Ishikawa (cell line): ENCODE data around the gene TBC1D2B.

ENCODE experiments used
- CEBPB ChIP-seq: IDR thresholded peaks from 2 replicates; pipeline ENCODE4 v1.6.1; 2012
- EGR1 ChIP-seq: IDR thresholded peaks from 2 replicates; pipeline ENCODE4 v1.6.1; 2012
- EP300 ChIP-seq: IDR thresholded peaks from 2 replicates; pipeline ENCODE4 v1.6.1; 2012; ENCODE audit warnings: borderline replicate concordance
- FOXM1 ChIP-seq: IDR thresholded peaks from 2 replicates; pipeline ENCODE4 v1.6.1; 2012; ENCODE audit warnings: low read depth, borderline replicate concordance
- MAX ChIP-seq: IDR thresholded peaks from 2 replicates; pipeline ENCODE4 v1.6.1; 2012
- RAD21 ChIP-seq: IDR thresholded peaks from 2 replicates; pipeline ENCODE4 v1.6.1; 2012; ENCODE audit warnings: low read depth
- TAF1 ChIP-seq: IDR thresholded peaks from 2 replicates; pipeline ENCODE4 v1.6.1; 2012; ENCODE audit warnings: low read depth, mild to moderate bottlenecking
- USF1 ChIP-seq: IDR thresholded peaks from 2 replicates; pipeline ENCODE4 v1.6.1; 2012
- YY1 ChIP-seq: IDR thresholded peaks from 2 replicates; pipeline ENCODE4 v1.6.1; 2012; ENCODE audit warnings: low read depth
- ZBTB7A ChIP-seq: IDR thresholded peaks from 2 replicates; pipeline ENCODE4 v1.6.1; 2012; ENCODE audit warnings: low read depth
- TF ChIP-seq, protein P1 (sequence below): IDR thresholded peaks from 2 replicates; pipeline ENCODE4 v1.6.1; 2012; ENCODE audit warnings: low read depth, mild to moderate bottlenecking

DNA sequence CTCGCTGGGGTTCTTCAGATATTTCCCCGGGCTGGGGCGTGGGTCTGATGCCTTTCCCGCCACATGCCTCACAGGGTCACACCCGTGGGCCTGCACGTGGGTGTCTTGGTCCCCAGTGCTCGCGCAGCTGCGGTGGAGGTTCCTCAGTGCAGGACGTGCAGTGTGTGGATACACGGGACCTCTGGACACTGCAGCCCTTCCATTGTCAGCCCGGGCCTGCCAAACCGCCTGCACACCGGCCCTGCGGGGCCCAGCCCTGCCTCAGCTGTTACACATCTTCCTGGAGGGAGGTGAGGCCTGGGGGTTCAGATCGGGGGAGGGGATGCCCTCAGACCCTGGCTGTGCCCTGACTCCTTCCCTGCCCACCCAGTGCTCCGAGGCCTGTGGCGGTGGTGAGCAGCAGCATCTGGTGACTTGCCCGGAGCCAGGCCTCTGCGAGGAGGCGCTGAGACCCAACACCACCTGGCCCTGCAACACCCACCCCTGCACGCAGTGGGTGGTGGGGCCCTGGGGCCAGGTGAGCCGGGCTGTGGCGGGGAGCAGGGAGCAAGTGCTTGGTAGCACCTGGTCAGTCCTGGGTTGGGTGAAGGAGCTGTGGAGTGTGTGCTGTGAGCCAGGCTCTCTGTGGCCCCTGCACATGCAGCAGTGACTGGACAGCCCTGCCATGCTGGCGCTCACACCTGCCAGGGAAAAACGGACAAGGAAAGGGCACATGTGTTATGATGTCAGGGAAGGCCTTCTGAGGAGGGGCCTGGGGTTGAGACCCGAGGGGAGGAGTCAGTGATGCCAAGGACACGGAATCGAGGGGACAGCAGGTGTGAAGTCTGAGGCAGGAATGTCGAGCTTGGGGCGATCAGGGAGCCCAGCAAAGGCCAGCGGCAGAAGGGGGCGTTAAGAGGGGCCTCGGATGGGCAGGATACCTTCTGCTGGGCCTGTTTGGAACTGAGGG is 88.9 kb downstream of the TBC1D2B start:
- TF ChIP-seq YY1, result no peak
- TF ChIP-seq MAX, result no peak
- TF ChIP-seq RAD21, result no peak
- TF ChIP-seq FOXM1, result no peak
- TF ChIP-seq, protein P1, sequence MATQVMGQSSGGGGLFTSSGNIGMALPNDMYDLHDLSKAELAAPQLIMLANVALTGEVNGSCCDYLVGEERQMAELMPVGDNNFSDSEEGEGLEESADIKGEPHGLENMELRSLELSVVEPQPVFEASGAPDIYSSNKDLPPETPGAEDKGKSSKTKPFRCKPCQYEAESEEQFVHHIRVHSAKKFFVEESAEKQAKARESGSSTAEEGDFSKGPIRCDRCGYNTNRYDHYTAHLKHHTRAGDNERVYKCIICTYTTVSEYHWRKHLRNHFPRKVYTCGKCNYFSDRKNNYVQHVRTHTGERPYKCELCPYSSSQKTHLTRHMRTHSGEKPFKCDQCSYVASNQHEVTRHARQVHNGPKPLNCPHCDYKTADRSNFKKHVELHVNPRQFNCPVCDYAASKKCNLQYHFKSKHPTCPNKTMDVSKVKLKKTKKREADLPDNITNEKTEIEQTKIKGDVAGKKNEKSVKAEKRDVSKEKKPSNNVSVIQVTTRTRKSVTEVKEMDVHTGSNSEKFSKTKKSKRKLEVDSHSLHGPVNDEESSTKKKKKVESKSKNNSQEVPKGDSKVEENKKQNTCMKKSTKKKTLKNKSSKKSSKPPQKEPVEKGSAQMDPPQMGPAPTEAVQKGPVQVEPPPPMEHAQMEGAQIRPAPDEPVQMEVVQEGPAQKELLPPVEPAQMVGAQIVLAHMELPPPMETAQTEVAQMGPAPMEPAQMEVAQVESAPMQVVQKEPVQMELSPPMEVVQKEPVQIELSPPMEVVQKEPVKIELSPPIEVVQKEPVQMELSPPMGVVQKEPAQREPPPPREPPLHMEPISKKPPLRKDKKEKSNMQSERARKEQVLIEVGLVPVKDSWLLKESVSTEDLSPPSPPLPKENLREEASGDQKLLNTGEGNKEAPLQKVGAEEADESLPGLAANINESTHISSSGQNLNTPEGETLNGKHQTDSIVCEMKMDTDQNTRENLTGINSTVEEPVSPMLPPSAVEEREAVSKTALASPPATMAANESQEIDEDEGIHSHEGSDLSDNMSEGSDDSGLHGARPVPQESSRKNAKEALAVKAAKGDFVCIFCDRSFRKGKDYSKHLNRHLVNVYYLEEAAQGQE, result no peak
- TF ChIP-seq CEBPB, result no peak
- TF ChIP-seq USF1, result no peak
- no peak for TF ChIP-seq EP300
- TF ChIP-seq ZBTB7A, result no peak
- TF ChIP-seq TAF1, result no peak
- TF ChIP-seq EGR1, result no peak
